Mesodermal cell (in vitro differentiated cells): Measurements from ENCODE around the gene KRI1.
"Not testable (repeated sequence)": the region's sequence is repeated elsewhere in the genome, so short reads cannot be mapped to it uniquely, and the experiment has no call there.

ENCODE experiments used
- H3K27ac ChIP-seq: 2 replicates; pipeline ENCODE4 v1.7.0; 2013; ENCODE audit warnings: mild to moderate bottlenecking, low read depth, low read length, moderate library complexity; ENCODE audit not compliant: severe bottlenecking
- H3K36me3 ChIP-seq: 2 replicates; pipeline ENCODE4 v1.7.1; 2013; ENCODE audit warnings: mild to moderate bottlenecking, low read length, moderate library complexity; ENCODE audit not compliant: control insufficient read depth, insufficient read depth
- H3K4me1 ChIP-seq: one replicate; pipeline ENCODE4 v1.7.1; 2013; ENCODE audit warnings: mild to moderate bottlenecking, low read length; ENCODE audit not compliant: insufficient read depth, control insufficient read depth, poor library complexity, severe bottlenecking
- H3K4me3 ChIP-seq: 2 replicates; pipeline ENCODE4 v1.7.0; 2013; ENCODE audit warnings: low read length, control low read depth, mild to moderate bottlenecking; ENCODE audit not compliant: insufficient read depth, poor library complexity, severe bottlenecking; ENCODE audit errors: extremely low read depth
- H3K9me3 ChIP-seq: 2 replicates; pipeline ENCODE4 v1.7.1; 2013; ENCODE audit warnings: mild to moderate bottlenecking, low read length, moderate library complexity; ENCODE audit not compliant: control insufficient read depth
- WGBS, 2 experiments: methylation state at CpG; one replicate each; pipeline ENCODE4 v1.1.5; 2013; ENCODE audit warnings: missing lambda C conversion rate in 2 of 2; ENCODE audit not compliant: insufficient coverage in 2 of 2; 5-methylcytosine and 5-hydroxymethylcytosine counted together

KRI1 gene

GRCh38 chr19:10548746-10549276 is 17.0 kb downstream of the KRI1 start:
- peaks cover 64% of the 10 kb centered on the region for H3K36me3 ChIP-seq
- no peaks in the 10 kb centered on the region for H3K4me1 ChIP-seq
- H3K9me3 ChIP-seq = no peaks in the 10 kb centered on the region
- no peak overlapping the region for H3K27ac ChIP-seq
- 89 to 93% methylated on average over 14 to 17 of the region's 18 CpGs for WGBS, 2 experiments
- no peak overlapping the region for H3K4me3 ChIP-seq

- Histone ChIP-seq H3K4me1 (no peaks in the 10 kb centered on the region), H3K9me3 (no peaks in the 10 kb centered on the region), H3K4me3 (no peak overlapping the region), H3K27ac (no peak overlapping the region), H3K36me3 (peaks cover 44% of the 10 kb centered on the region)
- WGBS, 2 experiments = 95 to 99% methylated on average over 15 to 17 of the region's 17 CpGs
Observed at GRCh38 chr19:10546817-10547216, 19.0 kb downstream of the KRI1 start.

DNA sequence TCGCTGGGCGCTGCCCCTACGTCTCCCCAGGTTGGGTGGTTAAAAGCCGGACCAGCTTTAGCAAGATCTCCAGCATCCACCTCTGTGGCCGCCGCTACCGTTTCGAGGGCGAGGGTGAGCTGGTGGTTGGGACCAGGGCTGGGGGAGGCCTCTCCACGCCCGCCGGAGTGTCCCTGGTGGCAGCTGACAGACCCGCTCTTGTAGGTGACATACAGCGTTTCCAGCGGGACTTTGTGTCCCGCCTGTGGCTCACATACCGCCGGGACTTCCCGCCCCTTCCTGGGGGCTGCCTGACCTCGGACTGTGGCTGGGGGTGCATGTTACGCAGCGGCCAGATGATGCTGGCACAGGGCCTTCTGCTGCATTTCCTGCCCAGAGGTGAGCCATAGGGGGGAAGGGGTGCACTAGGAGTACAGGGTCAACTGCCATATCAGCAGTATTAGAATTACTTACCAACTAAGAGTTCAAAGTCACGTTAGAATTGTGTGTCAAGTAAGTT is 21.0 kb downstream of the KRI1 start:
- peak overlapping the region; percentile 80 for H3K4me3 ChIP-seq
- peaks cover 29% of the 10 kb centered on the region for H3K36me3 ChIP-seq
- no peaks in the 10 kb centered on the region for H3K9me3 ChIP-seq
- no peaks in the 10 kb centered on the region for H3K4me1 ChIP-seq
- WGBS, 2 experiments = 89 to 95% methylated on average over 9 to 23 of the region's 23 CpGs
- H3K27ac ChIP-seq = no peak overlapping the region

DNA sequence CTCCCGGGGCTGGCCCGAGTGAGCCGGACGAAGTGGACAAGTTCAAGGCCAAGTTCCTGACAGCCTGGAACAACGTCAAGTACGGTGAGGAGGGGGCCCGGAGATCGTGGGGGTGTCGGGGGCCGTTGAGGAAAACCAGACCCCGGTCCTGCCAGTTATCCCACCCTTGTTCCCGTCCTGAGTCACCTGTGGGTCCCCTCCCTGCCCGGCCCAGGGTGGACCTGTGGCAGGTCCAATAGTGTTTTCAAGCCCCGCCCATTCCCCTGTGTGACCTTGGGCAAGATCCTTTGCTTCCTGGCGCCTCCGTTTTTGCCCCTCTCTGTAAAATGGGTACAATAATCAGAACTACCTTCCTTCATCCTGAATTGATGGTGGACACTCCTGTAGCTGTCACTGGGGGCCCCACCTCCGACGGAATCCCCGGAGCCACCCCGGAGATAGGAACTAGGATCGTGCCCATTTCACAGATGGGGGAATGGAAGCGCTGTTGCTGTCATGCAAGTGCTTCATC is 21.5 kb downstream of the KRI1 start:
- no peaks in the 10 kb centered on the region for H3K9me3 ChIP-seq
- H3K27ac ChIP-seq = no peak overlapping the region
- H3K4me3 ChIP-seq = peak overlapping the region; percentile 80
- peaks cover 24% of the 10 kb centered on the region for H3K36me3 ChIP-seq
- H3K4me1 ChIP-seq = no peaks in the 10 kb centered on the region
- WGBS, 2 experiments = 31 to 34% methylated on average over 18 to 20 of the region's 22 CpGs

- Histone ChIP-seq H3K9me3 (no peaks in the 10 kb centered on the region), H3K4me1 (no peaks in the 10 kb centered on the region), H3K36me3 (peaks cover 18% of the 10 kb centered on the region), H3K4me3 (peak within 1 kb of the TSS; percentile 80), H3K27ac (no peak within 1 kb of the TSS)
- 3% methylated on average over 47 to 64 of the region's 79 CpGs for WGBS, 2 experiments
Observed at GRCh38 chr19:10543420-10544241, 22.2 kb downstream of the KRI1 start, which contains the start of gene ATG4D. TSS of gene ATG4D (plus strand) at chr19:10543904. CDS start at chr19:10544091, 187 bp downstream.

DNA sequence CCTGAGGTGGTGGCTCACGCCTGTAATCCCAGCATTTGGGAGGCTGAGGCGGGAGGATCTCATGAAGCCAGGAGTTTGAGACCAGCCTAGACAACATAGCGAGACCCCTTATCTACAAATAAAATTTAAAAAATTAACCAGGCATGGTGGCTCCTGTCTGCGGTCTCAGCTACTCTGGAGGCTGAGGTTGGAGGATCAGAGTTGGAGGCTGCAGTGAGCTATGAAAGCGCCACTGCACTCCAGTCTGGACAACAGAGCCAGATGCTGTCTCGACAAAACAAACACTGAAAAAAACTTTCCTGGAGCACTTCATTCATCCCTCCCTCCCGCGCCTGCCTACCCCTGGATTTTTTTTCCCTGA is 22.8 kb downstream of the KRI1 start:
- peaks cover 12% of the 10 kb centered on the region for H3K36me3 ChIP-seq
- H3K4me1 ChIP-seq = no peaks in the 10 kb centered on the region
- H3K9me3 ChIP-seq = no peaks in the 10 kb centered on the region
- no peak overlapping the region for H3K27ac ChIP-seq
- H3K4me3 ChIP-seq = peak overlapping the region; percentile 80
- 71% methylated on average over 6 to 7 of the region's 8 CpGs for WGBS, 2 experiments

DNA sequence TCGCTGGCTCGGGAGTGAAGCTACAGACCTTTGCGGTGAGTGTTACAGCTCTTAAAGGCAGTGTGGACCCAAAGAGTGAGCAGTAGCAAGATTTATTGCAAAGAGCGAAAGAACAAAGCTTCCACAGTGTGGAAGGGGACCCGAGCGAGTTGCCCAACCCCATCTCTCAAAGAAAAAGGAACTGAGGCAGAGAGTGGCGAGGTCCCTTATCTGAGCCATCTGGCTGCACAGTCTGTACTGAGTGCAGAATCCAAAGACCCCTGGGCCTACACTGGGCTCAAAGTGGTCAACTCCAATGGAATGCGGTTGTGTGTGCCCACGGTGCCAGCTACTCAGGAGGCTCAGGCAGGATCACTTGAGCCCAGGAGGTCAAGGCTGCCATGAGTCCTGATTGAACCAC is 26.8 kb downstream of the KRI1 start:
- H3K4me1 ChIP-seq, H3K9me3 ChIP-seq, H3K36me3 ChIP-seq, H3K4me3 ChIP-seq, H3K27ac ChIP-seq: not testable (repeated sequence)
- 79 to 84% methylated on average over 5 to 7 of the region's 9 CpGs for WGBS, 2 experiments

DNA sequence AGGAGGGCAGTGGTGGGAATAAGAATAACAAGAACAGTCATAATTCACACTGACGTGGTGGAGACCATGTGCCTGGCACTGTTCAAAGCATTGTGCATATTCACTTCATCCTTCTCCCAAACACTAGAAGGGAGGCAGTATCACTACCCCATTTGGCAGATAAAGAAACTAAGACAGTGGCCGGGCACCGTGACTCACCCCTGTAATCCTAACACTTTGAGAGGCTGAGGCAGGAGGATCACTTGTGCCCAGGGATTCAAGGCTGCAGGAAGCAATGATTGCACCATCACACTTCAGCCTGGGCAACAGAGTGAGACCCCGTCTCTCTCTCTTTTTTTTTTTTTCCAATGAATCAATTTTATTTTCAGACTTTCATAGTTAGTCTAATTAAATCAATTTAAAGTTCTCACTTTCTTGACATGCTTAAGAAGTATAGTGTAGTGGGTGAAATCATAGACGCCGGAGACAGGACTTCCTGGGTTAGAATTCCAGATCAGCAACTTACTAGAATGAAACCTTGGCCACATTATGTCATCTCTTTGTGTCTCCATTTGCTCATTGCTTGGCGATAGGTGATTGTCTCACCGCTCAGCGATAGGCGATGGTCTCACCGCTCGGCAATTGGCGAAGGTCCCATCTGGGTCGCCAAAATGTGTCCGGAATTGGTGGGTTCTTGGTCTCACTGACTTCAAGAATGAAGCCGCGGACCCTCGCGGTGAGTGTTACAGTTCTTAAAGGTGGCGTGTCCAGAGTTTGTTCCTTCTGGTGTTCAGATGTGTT is 27.4 kb downstream of the KRI1 start:
- Histone ChIP-seq H3K4me3 (no peak overlapping the region), H3K27ac (no peak overlapping the region), H3K4me1 (no peaks in the 10 kb centered on the region), H3K36me3 (no peaks in the 10 kb centered on the region), H3K9me3 (no peaks in the 10 kb centered on the region)
- WGBS, 2 experiments = 85 to 88% methylated on average over 13 to 14 of the region's 20 CpGs

GRCh38 chr19:10537668-10538067 is 28.1 kb downstream of the KRI1 start:
- H3K4me3 ChIP-seq = no peak overlapping the region
- no peak overlapping the region for H3K27ac ChIP-seq
- H3K36me3 ChIP-seq = no peaks in the 10 kb centered on the region
- no peaks in the 10 kb centered on the region for H3K9me3 ChIP-seq
- WGBS, 2 experiments = 82% methylated on average over 6 to 9 of the region's 11 CpGs
- H3K4me1 ChIP-seq = no peaks in the 10 kb centered on the region

DNA sequence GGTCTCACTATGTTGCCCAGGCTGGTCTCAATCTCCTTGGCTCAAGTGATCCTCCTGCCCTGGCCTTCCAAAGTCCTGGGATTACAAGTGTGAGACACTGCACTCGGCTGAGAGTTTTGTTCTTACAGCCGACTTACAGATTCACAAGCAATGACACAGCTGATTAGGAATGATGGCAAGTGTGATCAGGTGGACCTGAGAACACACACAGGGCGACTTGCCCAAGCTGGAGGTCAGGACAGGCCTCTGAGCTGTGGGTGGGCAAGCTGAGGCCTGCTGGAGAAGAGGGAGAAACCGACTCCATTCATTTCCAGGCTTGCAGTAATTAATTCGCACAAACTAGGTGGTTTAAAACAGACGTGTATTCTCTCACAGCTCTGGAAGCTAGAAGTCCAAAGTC is 30.2 kb downstream of the KRI1 start:
- 86 to 94% methylated on average over 5 to 6 of the region's 6 CpGs for WGBS, 2 experiments
- H3K4me3 ChIP-seq = no peak overlapping the region
- H3K27ac ChIP-seq = no peak overlapping the region
- no peaks in the 10 kb centered on the region for H3K4me1 ChIP-seq
- no peaks in the 10 kb centered on the region for H3K9me3 ChIP-seq
- H3K36me3 ChIP-seq = no peaks in the 10 kb centered on the region
